ENCODE measurements around the gene ATP8A2.

The ATP8A2 gene

GRCh38 chr13:25645681-25646080 is 273.9 kb downstream of the ATP8A2 start:
- no peaks in the 10 kb centered on the region for H3K27me3 ChIP-seq (ENCODE audit: control insufficient read depth, insufficient read depth, low read length, poor library complexity, severe bottlenecking)
- 81% methylated on average over 1 of the region's 1 CpG; no CpG with 5 or more reads in 1 of the 2 experiments for WGBS, 2 experiments
- H3K4me3 ChIP-seq (ENCODE audit: insufficient read depth, low read depth, low read length), result no peak overlapping the region
- no peaks in the 10 kb centered on the region for H3K9me3 ChIP-seq (ENCODE audit: control insufficient read depth, low read length)
- H3K36me3 ChIP-seq (ENCODE audit: control insufficient read depth, insufficient read depth, low read length), result no peaks in the 10 kb centered on the region
- no peak overlapping the region for H3K27ac ChIP-seq (ENCODE audit: insufficient read depth, low read depth, low read length, poor library complexity, severe bottlenecking)
- H3K4me1 ChIP-seq (ENCODE audit: control insufficient read depth, insufficient read depth, low read length), result no peaks in the 10 kb centered on the region

- Histone ChIP-seq H3K27me3 (ENCODE audit: control insufficient read depth, insufficient read depth, low read length, poor library complexity, severe bottlenecking) (no peaks in the 10 kb centered on the region), H3K27ac (ENCODE audit: insufficient read depth, low read depth, low read length, poor library complexity, severe bottlenecking) (no peak overlapping the region), H3K4me3 (ENCODE audit: insufficient read depth, low read depth, low read length) (no peak overlapping the region), H3K36me3 (ENCODE audit: control insufficient read depth, insufficient read depth, low read length) (no peaks in the 10 kb centered on the region), H3K9me3 (ENCODE audit: control insufficient read depth, low read length) (no peaks in the 10 kb centered on the region), H3K4me1 (ENCODE audit: control insufficient read depth, insufficient read depth, low read length) (no peaks in the 10 kb centered on the region)
- 92 to 100% methylated on average over 1 of the region's 1 CpG for WGBS, 2 experiments
These were observed 277.3 kb downstream of the ATP8A2 start for GRCh38 chr13:25649001-25649633.

- no peak overlapping the region for H3K27ac ChIP-seq (ENCODE audit: insufficient read depth, low read depth, low read length, poor library complexity, severe bottlenecking)
- 58 to 69% methylated on average over 2 of the region's 2 CpGs for WGBS, 2 experiments
These were observed 281.0 kb downstream of the ATP8A2 start for GRCh38 chr13:25652764-25653163.

GRCh38 chr13:25654322-25654721 is 282.5 kb downstream of the ATP8A2 start:
- Histone ChIP-seq H3K27me3 (ENCODE audit: control insufficient read depth, insufficient read depth, low read length, poor library complexity, severe bottlenecking) (no peaks in the 10 kb centered on the region), H3K27ac (ENCODE audit: insufficient read depth, low read depth, low read length, poor library complexity, severe bottlenecking) (no peak overlapping the region), H3K4me1 (ENCODE audit: control insufficient read depth, insufficient read depth, low read length) (no peaks in the 10 kb centered on the region), H3K9me3 (ENCODE audit: control insufficient read depth, low read length) (no peaks in the 10 kb centered on the region), H3K4me3 (ENCODE audit: insufficient read depth, low read depth, low read length) (no peak overlapping the region), H3K36me3 (ENCODE audit: control insufficient read depth, insufficient read depth, low read length) (no peaks in the 10 kb centered on the region)
- WGBS, 2 experiments, result 94 to 97% methylated on average over 4 of the region's 4 CpGs

More at GRCh38 chr13:25652764-25653163, 281.0 kb downstream of the ATP8A2 start:
- H3K9me3 ChIP-seq (ENCODE audit: control insufficient read depth, low read length), result no peaks in the 10 kb centered on the region
- no peaks in the 10 kb centered on the region for H3K4me1 ChIP-seq (ENCODE audit: control insufficient read depth, insufficient read depth, low read length)
- no peaks in the 10 kb centered on the region for H3K36me3 ChIP-seq (ENCODE audit: control insufficient read depth, insufficient read depth, low read length)
- H3K27me3 ChIP-seq (ENCODE audit: control insufficient read depth, insufficient read depth, low read length, poor library complexity, severe bottlenecking), result no peaks in the 10 kb centered on the region
- no peak overlapping the region for H3K4me3 ChIP-seq (ENCODE audit: insufficient read depth, low read depth, low read length)

GRCh38 chr13:25657157-25657556 is 285.4 kb downstream of the ATP8A2 start:
- no peak overlapping the region for H3K4me3 ChIP-seq (ENCODE audit: insufficient read depth, low read depth, low read length)
- H3K9me3 ChIP-seq (ENCODE audit: control insufficient read depth, low read length), result no peaks in the 10 kb centered on the region
- no peaks in the 10 kb centered on the region for H3K4me1 ChIP-seq (ENCODE audit: control insufficient read depth, insufficient read depth, low read length)
- H3K27me3 ChIP-seq (ENCODE audit: control insufficient read depth, insufficient read depth, low read length, poor library complexity, severe bottlenecking), result no peaks in the 10 kb centered on the region
- 90 to 94% methylated on average over 3 of the region's 3 CpGs for WGBS, 2 experiments
- no peaks in the 10 kb centered on the region for H3K36me3 ChIP-seq (ENCODE audit: control insufficient read depth, insufficient read depth, low read length)
- H3K27ac ChIP-seq (ENCODE audit: insufficient read depth, low read depth, low read length, poor library complexity, severe bottlenecking), result no peak overlapping the region

GRCh38 chr13:25659091-25659795 is 287.5 kb downstream of the ATP8A2 start:
- Histone ChIP-seq H3K4me1 (ENCODE audit: control insufficient read depth, insufficient read depth, low read length) (no peaks in the 10 kb centered on the region), H3K27ac (ENCODE audit: insufficient read depth, low read depth, low read length, poor library complexity, severe bottlenecking) (no peak overlapping the region), H3K9me3 (ENCODE audit: control insufficient read depth, low read length) (no peaks in the 10 kb centered on the region), H3K36me3 (ENCODE audit: control insufficient read depth, insufficient read depth, low read length) (no peaks in the 10 kb centered on the region), H3K27me3 (ENCODE audit: control insufficient read depth, insufficient read depth, low read length, poor library complexity, severe bottlenecking) (no peaks in the 10 kb centered on the region), H3K4me3 (ENCODE audit: insufficient read depth, low read depth, low read length) (no peak overlapping the region)
- 85 to 89% methylated on average over 14 of the region's 14 CpGs for WGBS, 2 experiments

- no peaks in the 10 kb centered on the region for H3K9me3 ChIP-seq (ENCODE audit: control insufficient read depth, low read length)
- no peak overlapping the region for H3K4me3 ChIP-seq (ENCODE audit: insufficient read depth, low read depth, low read length)
- 85 to 88% methylated on average over 4 of the region's 5 CpGs for WGBS, 2 experiments
These were observed 289.2 kb downstream of the ATP8A2 start for GRCh38 chr13:25660996-25661395.

GRCh38 chr13:25662516-25662915 is 290.7 kb downstream of the ATP8A2 start:
- Histone ChIP-seq H3K27ac (ENCODE audit: insufficient read depth, low read depth, low read length, poor library complexity, severe bottlenecking) (no peak overlapping the region), H3K27me3 (ENCODE audit: control insufficient read depth, insufficient read depth, low read length, poor library complexity, severe bottlenecking) (no peaks in the 10 kb centered on the region), H3K4me3 (ENCODE audit: insufficient read depth, low read depth, low read length) (no peak overlapping the region), H3K9me3 (ENCODE audit: control insufficient read depth, low read length) (no peaks in the 10 kb centered on the region), H3K36me3 (ENCODE audit: control insufficient read depth, insufficient read depth, low read length) (no peaks in the 10 kb centered on the region), H3K4me1 (ENCODE audit: control insufficient read depth, insufficient read depth, low read length) (no peaks in the 10 kb centered on the region)
- WGBS, 2 experiments, result 84 to 85% methylated on average over 1 of the region's 1 CpG

More at GRCh38 chr13:25660996-25661395, 289.2 kb downstream of the ATP8A2 start:
- H3K4me1 ChIP-seq (ENCODE audit: control insufficient read depth, insufficient read depth, low read length), result no peaks in the 10 kb centered on the region
- no peaks in the 10 kb centered on the region for H3K27me3 ChIP-seq (ENCODE audit: control insufficient read depth, insufficient read depth, low read length, poor library complexity, severe bottlenecking)
- no peaks in the 10 kb centered on the region for H3K36me3 ChIP-seq (ENCODE audit: control insufficient read depth, insufficient read depth, low read length)
- no peak overlapping the region for H3K27ac ChIP-seq (ENCODE audit: insufficient read depth, low read depth, low read length, poor library complexity, severe bottlenecking)

- H3K9me3 ChIP-seq (ENCODE audit: control insufficient read depth, low read length), result no peaks in the 10 kb centered on the region
- no peaks in the 10 kb centered on the region for H3K4me1 ChIP-seq (ENCODE audit: control insufficient read depth, insufficient read depth, low read length)
- no peaks in the 10 kb centered on the region for H3K27me3 ChIP-seq (ENCODE audit: control insufficient read depth, insufficient read depth, low read length, poor library complexity, severe bottlenecking)
- H3K36me3 ChIP-seq (ENCODE audit: control insufficient read depth, insufficient read depth, low read length), result no peaks in the 10 kb centered on the region
- H3K4me3 ChIP-seq (ENCODE audit: insufficient read depth, low read depth, low read length), result no peak overlapping the region
- H3K27ac ChIP-seq (ENCODE audit: insufficient read depth, low read depth, low read length, poor library complexity, severe bottlenecking), result no peak overlapping the region
These were observed 296.6 kb downstream of the ATP8A2 start for GRCh38 chr13:25668345-25668744.

GRCh38 chr13:25673711-25674110 is 301.9 kb downstream of the ATP8A2 start:
- H3K27ac ChIP-seq (ENCODE audit: insufficient read depth, low read depth, low read length, poor library complexity, severe bottlenecking), result no peak overlapping the region
- WGBS, 2 experiments, result 94 to 95% methylated on average over 5 of the region's 5 CpGs
- H3K27me3 ChIP-seq (ENCODE audit: control insufficient read depth, insufficient read depth, low read length, poor library complexity, severe bottlenecking), result no peaks in the 10 kb centered on the region
- no peaks in the 10 kb centered on the region for H3K9me3 ChIP-seq (ENCODE audit: control insufficient read depth, low read length)
- H3K4me3 ChIP-seq (ENCODE audit: insufficient read depth, low read depth, low read length), result no peak overlapping the region
- H3K36me3 ChIP-seq (ENCODE audit: control insufficient read depth, insufficient read depth, low read length), result no peaks in the 10 kb centered on the region
- H3K4me1 ChIP-seq (ENCODE audit: control insufficient read depth, insufficient read depth, low read length), result peaks cover 5% of the 10 kb centered on the region

Data from ectodermal cell (in vitro differentiated cells).